Brain microvascular endothelial cell (primary cell): ENCODE measurements around the gene MED9.
A peak's percentile ranks its signal among the peaks of the same experiment; 100 is the strongest.

Source experiments
- DNase-seq: peaks from one replicate; pipeline ENCODE4 v3.0.0-alpha.2; 2020
- H3K27ac ChIP-seq: fragments of 250-450 bp; sonication (Bioruptor Pico); 2 replicates; pipeline ENCODE4 v1.5.1; 2020; ENCODE audit warnings: mild to moderate bottlenecking, moderate library complexity
- H3K27me3 ChIP-seq: fragments of 250-450 bp; sonication (Bioruptor Pico); replicated peaks from 2 replicates; pipeline ENCODE4 v1.5.1; 2020; ENCODE audit warnings: mild to moderate bottlenecking
- H3K36me3 ChIP-seq: fragments of 250-450 bp; sonication (Bioruptor Pico); replicated peaks from 2 replicates; pipeline ENCODE4 v1.5.1; 2020; ENCODE audit warnings: mild to moderate bottlenecking
- H3K4me3 ChIP-seq: 2 replicates; pipeline ENCODE4 v1.5.1; 2011; ENCODE audit warnings: low read depth, mild to moderate bottlenecking, control low read depth, low read length, moderate library complexity
- CTCF ChIP-seq: IDR thresholded peaks from 2 replicates; pipeline ENCODE4 v1.5.1; 2011; ENCODE audit warnings: low read depth, mild to moderate bottlenecking, moderate library complexity, low read length, control low read depth, inconsistent platforms; ENCODE audit errors: missing control alignments
- in situ Hi-C: cut with HindIII; loops from 2 replicates; pipeline ENCODE4 v1.10.0; 2017; ENCODE audit warnings: low sequenced_read_pairs, low pct_ligation_motif_present

The MED9 gene

GRCh38 chr17:17511881-17512858, 35.4 kb downstream of the MED9 start:
- H3K36me3 ChIP-seq, result no peaks in the 10 kb centered on the region
- peak; percentile 85 for DNase-seq
- no peak for TF ChIP-seq CTCF
- H3K4me3 ChIP-seq, result no peak overlapping the region
- H3K27me3 ChIP-seq, result no peaks in the 10 kb centered on the region
- H3K27ac ChIP-seq, result no peak overlapping the region
- in situ Hi-C loops, result no loop called here

DNA sequence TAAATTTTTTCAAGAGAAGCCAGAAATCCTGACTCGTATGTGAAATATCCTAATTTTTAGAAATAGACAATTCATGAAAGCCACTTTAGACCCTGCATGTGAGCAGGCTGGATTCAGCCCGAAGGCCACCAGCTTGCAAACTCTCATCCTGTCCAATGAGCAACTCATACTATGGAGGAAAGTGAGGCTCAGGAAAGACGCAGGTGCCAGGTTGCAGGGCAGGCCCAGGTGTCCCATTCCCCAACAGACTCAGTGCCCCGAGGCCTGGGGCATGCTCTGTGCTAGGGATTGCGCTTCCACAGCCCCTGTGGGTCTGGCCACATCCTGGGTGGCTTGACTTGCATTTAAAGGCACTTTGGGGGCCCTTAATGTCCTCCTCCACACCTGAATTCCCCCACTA, 36.1 kb downstream of the MED9 start:
- no peaks in the 10 kb centered on the region for H3K27me3 ChIP-seq
- TF ChIP-seq CTCF, result no peak
- H3K27ac ChIP-seq, result no peak overlapping the region
- DNase-seq, result no peak
- H3K36me3 ChIP-seq, result no peaks in the 10 kb centered on the region
- in situ Hi-C loops, result no loop called here
- no peak overlapping the region for H3K4me3 ChIP-seq

DNA sequence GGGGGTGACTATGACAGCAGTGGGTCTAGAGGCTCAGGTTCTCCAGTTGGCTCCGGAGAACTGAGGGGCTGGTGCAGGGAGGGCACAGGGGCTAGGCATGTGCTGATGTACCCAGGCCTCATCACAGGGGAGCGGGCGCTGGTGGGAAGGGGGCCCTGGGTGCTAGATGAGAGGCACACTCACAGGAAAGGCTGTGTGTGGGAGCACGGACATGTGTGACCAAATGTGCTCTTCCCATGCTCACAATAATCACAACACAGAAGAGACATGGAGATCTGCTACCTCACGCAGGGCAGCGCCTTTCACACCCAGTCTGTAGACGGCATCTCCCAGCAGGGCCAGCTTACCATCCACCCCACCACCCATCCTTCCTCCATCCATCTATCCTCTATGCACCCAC, 36.8 kb downstream of the MED9 start:
- no peaks in the 10 kb centered on the region for H3K27me3 ChIP-seq
- TF ChIP-seq CTCF, result no peak
- H3K27ac ChIP-seq, result no peak overlapping the region
- no peak for DNase-seq
- no peak overlapping the region for H3K4me3 ChIP-seq
- no peaks in the 10 kb centered on the region for H3K36me3 ChIP-seq
- in situ Hi-C loops, result no loop called here

GRCh38 chr17:17514361-17514992, 37.7 kb downstream of the MED9 start:
- no peak overlapping the region for H3K4me3 ChIP-seq
- no peaks in the 10 kb centered on the region for H3K36me3 ChIP-seq
- H3K27me3 ChIP-seq, result no peaks in the 10 kb centered on the region
- in situ Hi-C loops, result no loop called here
- no peak for DNase-seq
- no peak for TF ChIP-seq CTCF
- no peak overlapping the region for H3K27ac ChIP-seq

- H3K36me3 ChIP-seq, result no peaks in the 10 kb centered on the region
- H3K4me3 ChIP-seq, result no peak overlapping the region
- DNase-seq, result no peak
- TF ChIP-seq CTCF, result no peak
- H3K27ac ChIP-seq, result no peak overlapping the region
- in situ Hi-C loops, result no loop called here
- no peaks in the 10 kb centered on the region for H3K27me3 ChIP-seq
These were observed 38.5 kb downstream of the MED9 start for GRCh38 chr17:17514993-17515933.
